ENCODE data around the gene ANKRD33. TPM values are rescaled to one million over a fixed set of nuclear protein-coding genes. Genes with fewer than 3 reads are reported as not detected.

ANKRD33 gene
- polyA plus RNA-seq, 2 donors = not detected

GRCh38 chr12:51938726-51939125, 50.8 kb downstream of the ANKRD33 start:
- H3K27ac ChIP-seq (ENCODE audit: low read depth in 2 of 2, low read length in 1 of 2) = peak overlapping the region; percentile 67 to 78
- H3K4me3 ChIP-seq (ENCODE audit: low read depth in 1 of 2, low read length in 2 of 2) = no peak overlapping the region
- H3K4me1 ChIP-seq (ENCODE audit: control insufficient read depth in 2 of 2, insufficient read depth in 2 of 2, low read length in 1 of 2) = peaks cover 2 to 18% of the 10 kb centered on the region in 2 donors
- no peaks in the 10 kb centered on the region for H3K27me3 ChIP-seq (ENCODE audit: control insufficient read depth in 1 of 2, insufficient read depth in 2 of 2, low read length in 2 of 2)
- 60 to 63% methylated on average over 6 of the region's 6 CpGs for WGBS, 2 donors
- H3K9me3 ChIP-seq (ENCODE audit: control insufficient read depth in 2 of 2, insufficient read depth in 1 of 2, low read depth in 1 of 2, low read length in 1 of 2) = no peaks in the 10 kb centered on the region
- H3K36me3 ChIP-seq (ENCODE audit: control insufficient read depth in 2 of 2, insufficient read depth in 2 of 2, low read length in 1 of 2) = no peaks in the 10 kb centered on the region

GRCh38 chr12:51941011-51941581, 53.2 kb downstream of the ANKRD33 start:
- peaks cover 2 to 18% of the 10 kb centered on the region in 2 donors for H3K4me1 ChIP-seq (ENCODE audit: control insufficient read depth in 2 of 2, insufficient read depth in 2 of 2, low read length in 1 of 2)
- 19 to 38% methylated on average over 15 of the region's 15 CpGs for WGBS, 2 donors
- H3K27me3 ChIP-seq (ENCODE audit: control insufficient read depth in 1 of 2, insufficient read depth in 2 of 2, low read length in 2 of 2) = no peaks in the 10 kb centered on the region
- H3K27ac ChIP-seq (ENCODE audit: low read depth in 2 of 2, low read length in 1 of 2) = peak overlapping the region; percentile 71 to 93
- no peaks in the 10 kb centered on the region for H3K36me3 ChIP-seq (ENCODE audit: control insufficient read depth in 2 of 2, insufficient read depth in 2 of 2, low read length in 1 of 2)
- no peaks in the 10 kb centered on the region for H3K9me3 ChIP-seq (ENCODE audit: control insufficient read depth in 2 of 2, insufficient read depth in 1 of 2, low read depth in 1 of 2, low read length in 1 of 2)
- no peak overlapping the region for H3K4me3 ChIP-seq (ENCODE audit: low read depth in 1 of 2, low read length in 2 of 2)

Other genes with a start within 250 kb of the ANKRD33 start
- under 1 TPM; 0.06 to 0.08 TPM for gene FIGNL2, start 39.4 kb upstream of the ANKRD33 start, polyA plus RNA-seq
- gene ACVRL1, start 19.4 kb downstream of the ANKRD33 start, polyA plus RNA-seq = 1 to 10 TPM; 3.4 to 5.2 TPM
- 10 to 100 TPM; 11.6 to 12.4 TPM for gene ACVR1B, start 63.6 kb downstream of the ANKRD33 start, polyA plus RNA-seq
- 1 to 10 TPM; 6.1 to 7.4 TPM for gene TAMALIN, start 118.8 kb downstream of the ANKRD33 start, polyA plus RNA-seq
- gene NR4A1, start 163.3 kb downstream of the ANKRD33 start, polyA plus RNA-seq = 10 to 100 TPM in 1 of 2 donors, 1 to 10 TPM in 1; 6.3 to 10.6 TPM
- 10 to 100 TPM; 16.3 to 43.0 TPM for gene ATG101, start 181.9 kb downstream of the ANKRD33 start, polyA plus RNA-seq
- gene SMIM41, start 191.6 kb downstream of the ANKRD33 start, polyA plus RNA-seq = under 1 TPM; 0.18 to 0.22 TPM

Measured in esophagus (tissue), 2 donors.